Choroid plexus epithelial cell (primary cell): ENCODE measurements around the gene TPST2.

Source experiments
- DNase-seq: peaks from one replicate; pipeline ENCODE4 v3.0.0-alpha.2; 2010; ENCODE audit warnings: low read depth
- H3K4me3 ChIP-seq: 2 replicates; pipeline ENCODE4 v1.5.1; 2011; ENCODE audit warnings: low read depth, mild to moderate bottlenecking, control low read depth, low read length, moderate library complexity
- CTCF ChIP-seq: conservative IDR thresholded peaks from 2 replicates; pipeline ENCODE4 v1.5.1; 2011; ENCODE audit warnings: low read depth, mild to moderate bottlenecking, control low read depth, inconsistent platforms, low read length, moderate library complexity

The TPST2 gene

GRCh38 chr22:26492220-26492619, 97.7 kb downstream of the TPST2 start:
- H3K4me3 ChIP-seq = no peak overlapping the region
- no peak for DNase-seq
- TF ChIP-seq CTCF = no peak

GRCh38 chr22:26489447-26490036, 100.4 kb downstream of the TPST2 start:
- no peak for TF ChIP-seq CTCF
- no peak for DNase-seq
- H3K4me3 ChIP-seq = no peak overlapping the region

GRCh38 chr22:26487996-26488395, 101.9 kb downstream of the TPST2 start:
- TF ChIP-seq CTCF = no peak
- H3K4me3 ChIP-seq = no peak overlapping the region

GRCh38 chr22:26486394-26486793, 103.5 kb downstream of the TPST2 start:
- H3K4me3 ChIP-seq = no peak overlapping the region
- no peak for DNase-seq
- TF ChIP-seq CTCF = no peak

More at GRCh38 chr22:26487996-26488395, 101.9 kb downstream of the TPST2 start:
- DNase-seq = peak; percentile 17

- no peak for TF ChIP-seq CTCF
- H3K4me3 ChIP-seq = no peak overlapping the region
- DNase-seq = no peak
These were observed 104.0 kb downstream of the TPST2 start for GRCh38 chr22:26485806-26486390.

GRCh38 chr22:26485013-26485412, 104.9 kb downstream of the TPST2 start:
- no peak for TF ChIP-seq CTCF
- no peak overlapping the region for H3K4me3 ChIP-seq
- no peak for DNase-seq

GRCh38 chr22:26484360-26484706, 105.6 kb downstream of the TPST2 start:
- DNase-seq = peak; percentile 15

More at GRCh38 chr22:26484360-26484706, 105.6 kb downstream of the TPST2 start:
- H3K4me3 ChIP-seq = peak overlapping the region; percentile 94
- TF ChIP-seq CTCF = no peak
